Neural cell (in vitro differentiated cells): ENCODE data around the gene GMDS.

Source experiments
- POLR2AphosphoS5 ChIP-seq: IDR thresholded peaks from 2 replicates; pipeline ENCODE4 v1.6.1; 2012
- SMC3 ChIP-seq: fragments of 450-650 bp; conservative IDR thresholded peaks from 2 replicates; pipeline ENCODE4 v1.6.1; 2014; ENCODE audit warnings: antibody characterized with exemption, mild to moderate bottlenecking, moderate library complexity; ENCODE audit not compliant: poor library complexity
- TF ChIP-seq, protein P1 (sequence below): fragments of 450-650 bp; IDR thresholded peaks from 2 replicates; pipeline ENCODE4 v1.5.1; 2014; ENCODE audit warnings: antibody characterized with exemption, mild to moderate bottlenecking, moderate library complexity; ENCODE audit not compliant: poor library complexity, severe bottlenecking

DNA sequence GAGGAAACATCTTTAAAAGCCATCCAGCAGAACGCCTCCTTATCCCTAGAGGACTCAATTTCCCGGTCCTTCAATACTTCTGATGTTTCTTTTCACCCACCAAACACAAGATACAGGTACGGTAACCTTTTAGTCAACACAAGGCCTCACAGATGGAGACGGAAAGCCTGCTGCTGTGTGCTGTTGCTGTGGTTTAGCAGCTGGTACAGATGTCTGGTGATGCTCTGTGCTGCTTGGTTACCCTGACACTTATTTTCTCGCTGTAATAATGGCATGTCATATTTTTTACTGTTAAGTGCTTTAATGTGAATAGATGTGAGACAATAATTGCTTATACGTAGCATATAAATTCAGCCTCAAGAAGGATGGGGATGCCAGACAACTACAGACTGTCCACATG is 25.3 kb downstream of the GMDS start:
- TF ChIP-seq, protein P1, sequence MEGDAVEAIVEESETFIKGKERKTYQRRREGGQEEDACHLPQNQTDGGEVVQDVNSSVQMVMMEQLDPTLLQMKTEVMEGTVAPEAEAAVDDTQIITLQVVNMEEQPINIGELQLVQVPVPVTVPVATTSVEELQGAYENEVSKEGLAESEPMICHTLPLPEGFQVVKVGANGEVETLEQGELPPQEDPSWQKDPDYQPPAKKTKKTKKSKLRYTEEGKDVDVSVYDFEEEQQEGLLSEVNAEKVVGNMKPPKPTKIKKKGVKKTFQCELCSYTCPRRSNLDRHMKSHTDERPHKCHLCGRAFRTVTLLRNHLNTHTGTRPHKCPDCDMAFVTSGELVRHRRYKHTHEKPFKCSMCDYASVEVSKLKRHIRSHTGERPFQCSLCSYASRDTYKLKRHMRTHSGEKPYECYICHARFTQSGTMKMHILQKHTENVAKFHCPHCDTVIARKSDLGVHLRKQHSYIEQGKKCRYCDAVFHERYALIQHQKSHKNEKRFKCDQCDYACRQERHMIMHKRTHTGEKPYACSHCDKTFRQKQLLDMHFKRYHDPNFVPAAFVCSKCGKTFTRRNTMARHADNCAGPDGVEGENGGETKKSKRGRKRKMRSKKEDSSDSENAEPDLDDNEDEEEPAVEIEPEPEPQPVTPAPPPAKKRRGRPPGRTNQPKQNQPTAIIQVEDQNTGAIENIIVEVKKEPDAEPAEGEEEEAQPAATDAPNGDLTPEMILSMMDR: no peak
- TF ChIP-seq POLR2AphosphoS5: peak; percentile 52
- no peak for TF ChIP-seq SMC3
